Tibial nerve (tissue), 4 donors: Measurements from ENCODE around the gene TRHDE.

ENCODE experiments used
- EP300 ChIP-seq, 2 donors: sonication (generic); formaldehyde crosslinking; IDR thresholded peaks; one replicate each; pipeline ENCODE4 v1.6.1; 2017; ENCODE audit warnings: antibody characterized with exemption in 2 of 2, mild to moderate bottlenecking in 1 of 2
- POLR2A ChIP-seq, 2 donors: fragments of 450-650 bp; IDR thresholded peaks; one replicate each; pipeline ENCODE4 v1.6.1; 2017; ENCODE audit warnings: antibody characterized with exemption in 2 of 2, mild to moderate bottlenecking in 2 of 2, moderate library complexity in 2 of 2
- TF ChIP-seq, protein P1 (sequence below), 5 experiments: fragments of 200-600 bp in 3 of 5; fragments of 450-650 bp in 2 of 5; sonication (generic) in 3 of 5; IDR thresholded peaks; one replicate each; pipeline ENCODE4 v1.5.1; 2016 to 2019; ENCODE audit warnings: antibody characterized with exemption in 5 of 5, mild to moderate bottlenecking in 3 of 5, moderate library complexity in 2 of 5

GRCh38 chr12:72491426-72491825, 219.3 kb downstream of the TRHDE start:
- TF ChIP-seq, protein P1, sequence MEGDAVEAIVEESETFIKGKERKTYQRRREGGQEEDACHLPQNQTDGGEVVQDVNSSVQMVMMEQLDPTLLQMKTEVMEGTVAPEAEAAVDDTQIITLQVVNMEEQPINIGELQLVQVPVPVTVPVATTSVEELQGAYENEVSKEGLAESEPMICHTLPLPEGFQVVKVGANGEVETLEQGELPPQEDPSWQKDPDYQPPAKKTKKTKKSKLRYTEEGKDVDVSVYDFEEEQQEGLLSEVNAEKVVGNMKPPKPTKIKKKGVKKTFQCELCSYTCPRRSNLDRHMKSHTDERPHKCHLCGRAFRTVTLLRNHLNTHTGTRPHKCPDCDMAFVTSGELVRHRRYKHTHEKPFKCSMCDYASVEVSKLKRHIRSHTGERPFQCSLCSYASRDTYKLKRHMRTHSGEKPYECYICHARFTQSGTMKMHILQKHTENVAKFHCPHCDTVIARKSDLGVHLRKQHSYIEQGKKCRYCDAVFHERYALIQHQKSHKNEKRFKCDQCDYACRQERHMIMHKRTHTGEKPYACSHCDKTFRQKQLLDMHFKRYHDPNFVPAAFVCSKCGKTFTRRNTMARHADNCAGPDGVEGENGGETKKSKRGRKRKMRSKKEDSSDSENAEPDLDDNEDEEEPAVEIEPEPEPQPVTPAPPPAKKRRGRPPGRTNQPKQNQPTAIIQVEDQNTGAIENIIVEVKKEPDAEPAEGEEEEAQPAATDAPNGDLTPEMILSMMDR (IDR thresholded peaks at IDR 0.05), result no peak
- TF ChIP-seq POLR2A (IDR thresholded peaks at IDR 0.05) (no peak), EP300 (IDR thresholded peaks at IDR 0.05) (no peak)
